ENCODE measurements around the gene TMEM25.
A peak's percentile ranks its signal among the peaks of the same experiment; 100 is the strongest.
"Not testable (repeated sequence)": the region's sequence is repeated elsewhere in the genome, so short reads cannot be mapped to it uniquely, and the experiment has no call there.

TMEM25 gene

DNA sequence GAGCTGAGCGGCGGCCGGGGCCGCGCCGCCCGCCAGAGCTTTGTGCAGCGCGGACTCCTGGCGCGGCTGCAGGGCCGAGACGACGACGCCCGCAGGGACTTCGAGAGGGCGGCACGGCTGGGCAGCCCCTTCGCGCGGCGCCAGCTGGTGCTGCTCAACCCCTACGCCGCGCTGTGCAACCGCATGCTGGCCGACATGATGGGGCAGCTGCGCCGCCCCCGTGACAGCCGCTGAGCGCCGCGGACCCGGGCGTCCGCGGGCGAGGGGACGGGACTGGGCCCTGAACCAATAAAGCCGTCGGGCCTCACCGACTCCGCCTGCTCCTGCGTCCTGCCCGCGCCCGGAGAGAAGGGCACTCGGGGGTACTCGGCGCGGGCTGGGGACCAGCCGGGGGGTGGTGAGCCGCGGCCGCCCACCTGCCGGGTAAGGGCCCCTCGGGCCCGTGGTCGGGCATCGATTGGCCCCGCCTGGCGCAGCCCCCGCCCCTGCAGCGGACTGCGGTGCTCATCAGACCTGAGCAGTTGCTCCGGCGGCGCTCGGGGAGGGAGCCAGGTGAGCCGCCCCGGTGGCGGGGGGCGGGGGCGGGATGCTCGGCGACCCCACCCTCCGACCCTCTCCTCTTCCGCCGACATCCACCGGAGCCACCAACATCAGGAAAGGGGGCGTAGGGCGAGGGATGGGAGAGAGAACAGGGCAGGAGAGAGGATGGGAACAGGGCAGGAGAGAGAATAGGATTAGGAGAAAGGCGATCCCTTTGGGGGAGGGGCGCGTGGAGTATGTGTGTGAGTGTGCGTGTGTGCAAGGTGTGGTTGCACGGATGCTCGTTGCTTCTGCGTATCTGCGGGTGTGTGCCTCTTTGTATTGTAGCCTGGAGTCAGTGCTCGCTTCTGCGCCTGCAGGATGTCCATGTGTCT, at the start of gene TMEM25:
Gene TMEM25 (plus strand): TSS at position 510 of the 914 bp plus-strand sequence. CDS start 610 bp downstream, outside the sequence.
- FAIRE-seq = no peak
- peak; percentile 96 for DNase-seq (ENCODE audit: insufficient read length, low spot score)
- TF ChIP-seq CTCF (IDR thresholded peaks at IDR 0.05; ENCODE audit: insufficient read depth, missing control alignments) = no peak

DNA sequence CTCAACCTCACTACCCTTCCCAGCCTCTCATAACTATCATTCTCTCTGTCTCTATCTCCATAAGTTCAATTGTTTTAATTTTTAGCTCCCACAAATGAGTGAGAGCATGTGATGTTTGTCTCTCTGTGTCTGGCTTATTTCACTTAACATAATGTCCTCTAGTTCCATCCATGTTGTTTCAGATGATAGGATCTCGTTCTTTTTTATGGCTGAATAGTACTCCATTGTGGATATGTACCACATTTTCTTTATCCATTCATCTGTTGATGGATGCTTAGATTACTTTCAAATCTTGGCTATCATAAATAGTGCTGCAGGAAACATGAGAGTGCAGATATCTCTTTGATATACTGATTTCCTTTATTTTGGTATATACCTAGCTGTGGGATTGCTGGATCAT, 49.8 kb upstream of the TMEM25 start:
- not testable (repeated sequence) for DNase-seq (ENCODE audit: insufficient read length, low spot score); FAIRE-seq

DNA sequence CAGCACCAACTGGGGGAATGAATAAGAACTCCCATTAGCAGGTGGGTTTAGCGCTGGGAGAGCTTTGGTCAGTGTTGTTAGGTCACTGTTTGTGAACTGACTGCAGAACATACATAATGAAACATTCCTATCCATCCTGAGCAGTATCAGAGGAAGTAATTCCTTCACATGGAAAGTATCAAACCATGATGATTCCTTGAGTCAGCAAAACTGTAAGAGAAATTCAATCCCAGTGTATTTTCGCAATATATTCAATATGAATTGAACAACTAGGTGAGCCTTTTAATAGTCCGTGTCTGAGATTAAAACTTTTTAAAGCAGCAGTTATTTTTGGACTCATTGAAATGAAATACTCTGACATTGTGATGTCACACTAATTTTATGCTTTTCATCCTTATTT, 46.6 kb upstream of the TMEM25 start:
- no peak for TF ChIP-seq CTCF (IDR thresholded peaks at IDR 0.05; ENCODE audit: insufficient read depth, missing control alignments)
- DNase-seq (ENCODE audit: insufficient read length, low spot score) (no peak), FAIRE-seq (no peak)

GRCh38 chr11:118485273-118485672, 45.7 kb upstream of the TMEM25 start:
- no peak for DNase-seq (ENCODE audit: insufficient read length, low spot score)
- TF ChIP-seq CTCF (IDR thresholded peaks at IDR 0.05; ENCODE audit: insufficient read depth, missing control alignments) = no peak
- FAIRE-seq = no peak

GRCh38 chr11:118488480-118489109, 42.4 kb upstream of the TMEM25 start:
- TF ChIP-seq CTCF (IDR thresholded peaks at IDR 0.05; ENCODE audit: insufficient read depth, missing control alignments) = peak; percentile 91
- DNase-seq (ENCODE audit: insufficient read length, low spot score) (no peak), FAIRE-seq (peak; percentile 91)

DNA sequence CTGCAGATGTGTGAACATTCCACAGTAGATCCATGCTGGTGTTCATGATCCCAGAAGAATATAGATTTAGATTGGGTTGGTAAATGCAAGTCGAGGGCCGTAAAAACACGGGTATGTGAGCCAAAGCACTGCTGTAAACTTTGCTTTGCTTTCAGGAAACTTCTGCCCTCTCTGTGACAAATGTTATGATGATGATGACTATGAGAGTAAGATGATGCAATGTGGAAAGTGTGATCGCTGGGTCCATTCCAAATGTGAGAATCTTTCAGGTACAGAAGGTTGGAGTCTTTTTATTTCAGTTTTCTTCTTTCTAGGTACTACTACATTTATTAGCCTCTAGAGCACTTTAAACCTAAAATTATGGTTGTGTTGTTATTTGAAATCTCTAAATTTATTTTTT, 40.0 kb upstream of the TMEM25 start:
- no peak for TF ChIP-seq CTCF (IDR thresholded peaks at IDR 0.05; ENCODE audit: insufficient read depth, missing control alignments)
- DNase-seq (ENCODE audit: insufficient read length, low spot score) = no peak
- FAIRE-seq = no peak

- no peak for DNase-seq (ENCODE audit: insufficient read length, low spot score)
- TF ChIP-seq CTCF (IDR thresholded peaks at IDR 0.05; ENCODE audit: insufficient read depth, missing control alignments) = no peak
- FAIRE-seq = no peak
These were observed 33.2 kb upstream of the TMEM25 start for GRCh38 chr11:118497831-118498230.
